22Rv1 (cell line): ENCODE results near the gene FES.

Experiments used
- ZFX ChIP-seq: fragments of 450-650 bp; IDR thresholded peaks from 2 replicates; pipeline ENCODE4 v1.6.1; 2017; ENCODE audit warnings: antibody characterized with exemption, borderline replicate concordance
- TF ChIP-seq, protein P1 (sequence below): fragments of 450-650 bp; IDR thresholded peaks from 2 replicates; pipeline ENCODE4 v1.5.1; 2017; ENCODE audit warnings: mild to moderate bottlenecking

DNA sequence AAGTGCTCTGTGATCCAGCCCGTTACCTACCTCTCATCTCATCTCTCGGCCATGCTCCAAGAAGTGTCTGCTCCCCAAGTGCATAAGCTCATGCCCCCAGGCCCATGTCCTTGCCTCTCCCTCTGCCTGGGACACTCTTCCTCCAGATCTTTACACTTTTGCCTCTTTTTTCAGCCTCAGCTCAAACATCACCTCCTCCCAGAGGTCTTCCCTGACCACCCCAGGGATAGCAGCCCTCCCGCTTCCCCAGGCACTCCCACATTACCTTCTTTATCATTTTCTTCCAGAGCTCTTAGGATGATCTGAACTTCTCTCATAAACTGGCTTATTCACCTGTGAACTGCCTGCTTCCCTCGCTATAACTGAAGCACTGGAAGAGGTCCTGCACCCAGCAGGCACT is 18.6 kb upstream of the FES start:
- TF ChIP-seq, protein P1, sequence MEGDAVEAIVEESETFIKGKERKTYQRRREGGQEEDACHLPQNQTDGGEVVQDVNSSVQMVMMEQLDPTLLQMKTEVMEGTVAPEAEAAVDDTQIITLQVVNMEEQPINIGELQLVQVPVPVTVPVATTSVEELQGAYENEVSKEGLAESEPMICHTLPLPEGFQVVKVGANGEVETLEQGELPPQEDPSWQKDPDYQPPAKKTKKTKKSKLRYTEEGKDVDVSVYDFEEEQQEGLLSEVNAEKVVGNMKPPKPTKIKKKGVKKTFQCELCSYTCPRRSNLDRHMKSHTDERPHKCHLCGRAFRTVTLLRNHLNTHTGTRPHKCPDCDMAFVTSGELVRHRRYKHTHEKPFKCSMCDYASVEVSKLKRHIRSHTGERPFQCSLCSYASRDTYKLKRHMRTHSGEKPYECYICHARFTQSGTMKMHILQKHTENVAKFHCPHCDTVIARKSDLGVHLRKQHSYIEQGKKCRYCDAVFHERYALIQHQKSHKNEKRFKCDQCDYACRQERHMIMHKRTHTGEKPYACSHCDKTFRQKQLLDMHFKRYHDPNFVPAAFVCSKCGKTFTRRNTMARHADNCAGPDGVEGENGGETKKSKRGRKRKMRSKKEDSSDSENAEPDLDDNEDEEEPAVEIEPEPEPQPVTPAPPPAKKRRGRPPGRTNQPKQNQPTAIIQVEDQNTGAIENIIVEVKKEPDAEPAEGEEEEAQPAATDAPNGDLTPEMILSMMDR, result no peak
- TF ChIP-seq ZFX, result no peak
